Lower lobe of right lung (tissue), 2 donors: ENCODE measurements around the gene SCGB3A1. TPM values are rescaled to one million over a fixed set of nuclear protein-coding genes. Genes with fewer than 3 reads are reported as not detected.

Source experiments
- ATAC-seq, 2 donors: fragments of 200-7000 bp; cut with Tn5 transposase; one replicate each; pipeline ENCODE4 v1.9.1; 2020 to 2022; ENCODE audit warnings: mild to moderate bottlenecking in 2 of 2, moderate library complexity in 2 of 2
- DNase-seq: peaks from one replicate; pipeline ENCODE4 v3.0.0-alpha.2; 2020
- H3K27ac ChIP-seq: fragments of 200-600 bp; one replicate; pipeline ENCODE4 v1.8.0; 2022
- H3K27me3 ChIP-seq: fragments of 200-600 bp; one replicate; pipeline ENCODE4 v1.8.0; 2022; ENCODE audit warnings: low read depth
- H3K36me3 ChIP-seq: fragments of 200-600 bp; one replicate; pipeline ENCODE4 v1.8.0; 2022; ENCODE audit warnings: mild to moderate bottlenecking
- H3K4me1 ChIP-seq: fragments of 200-600 bp; one replicate; pipeline ENCODE4 v1.8.0; 2022
- H3K4me3 ChIP-seq: fragments of 200-600 bp; one replicate; pipeline ENCODE4 v1.8.0; 2022; ENCODE audit warnings: mild to moderate bottlenecking
- H3K9me3 ChIP-seq: fragments of 200-600 bp; one replicate; pipeline ENCODE4 v1.8.0; 2022
- intact Hi-C: fragments of 100-400 bp; cut with DNase I; formaldehyde crosslinking; loops from one replicate; pipeline ENCODE4 v1.11.0; 2022
- long read RNA-seq: library from polyadenylated mRNA; unstranded; transcript quantifications from one replicate; pipeline ENCODE4 v2.0.0, GENCODE V29; 2021
- total RNA-seq: library from RNA; stranded (reverse); fragmentation: NEBNext Ultra II Directional; extraction: Animal tissue kit (Norgen Biotek cat#: 25700); gene quantifications from one replicate; pipeline ENCODE4 v1.2.1, GENCODE V29; 2021
- TF ChIP-seq, protein P1 (sequence below): fragments of 200-600 bp; IDR thresholded peaks from one replicate; pipeline ENCODE4 v1.8.0; 2022; ENCODE audit warnings: antibody characterized with exemption, mild to moderate bottlenecking
- donor health status: DM: no; HTN: yes; CAD: no; lungs with severe emphysema.

SCGB3A1 gene, protein sequence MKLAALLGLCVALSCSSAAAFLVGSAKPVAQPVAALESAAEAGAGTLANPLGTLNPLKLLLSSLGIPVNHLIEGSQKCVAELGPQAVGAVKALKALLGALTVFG
- 1,318 TPM for total RNA-seq
- long read RNA-seq, transcript SCGB3A1-201 (3 exons, 521 nt), result major isoform, 293 of 345 reads
- long read RNA-seq, transcript SCGB3A1-202 (2 exons, 714 nt), result minor isoform, 46 of 345 reads
- long read RNA-seq, partial matches to known transcripts, result 3 of 345 reads
- long read RNA-seq, other reads (novel, unspliced or antisense), result 3 of 345 reads

DNA sequence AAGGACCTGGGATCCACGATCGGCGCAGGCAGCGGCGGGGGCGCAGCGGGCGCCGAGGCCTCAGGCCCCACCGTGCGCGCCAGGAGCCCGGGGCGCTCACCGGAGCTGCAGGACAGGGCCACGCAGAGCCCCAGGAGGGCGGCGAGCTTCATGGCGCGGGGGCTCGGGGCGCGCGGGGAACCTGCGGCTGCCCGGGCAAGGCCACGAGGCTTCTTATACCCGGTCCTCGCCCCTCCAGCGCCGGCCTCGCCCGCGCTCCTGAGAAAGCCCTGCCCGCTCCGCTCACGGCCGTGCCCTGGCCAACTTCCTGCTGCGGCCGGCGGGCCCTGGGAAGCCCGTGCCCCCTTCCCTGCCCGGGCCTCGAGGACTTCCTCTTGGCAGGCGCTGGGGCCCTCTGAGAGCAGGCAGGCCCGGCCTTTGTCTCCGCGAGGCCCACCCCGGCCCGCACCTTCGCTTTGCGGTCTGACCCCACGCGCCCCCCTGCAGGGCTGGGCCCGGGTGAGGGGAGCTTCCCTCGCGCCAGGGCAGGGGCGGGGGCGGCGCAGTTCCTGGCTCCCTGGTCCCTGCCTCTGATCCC is at the start of gene SCGB3A1:
Gene SCGB3A1 (minus strand): TSS at position 189 of the 577 bp plus-strand sequence. CDS start 37 bp downstream, at position 152.
- Histone ChIP-seq H3K27ac (no peak within 1 kb of the TSS), H3K9me3 (no peaks in the 10 kb centered on the region), H3K36me3 (no peaks in the 10 kb centered on the region), H3K27me3 (peaks cover 41% of the 10 kb centered on the region), H3K4me3 (peak within 1 kb of the TSS; percentile 42), H3K4me1 (peaks cover 19% of the 10 kb centered on the region)
- ATAC-seq (peak; percentile 64 to 70), DNase-seq (peak; percentile 74)
- TF ChIP-seq, protein P1, sequence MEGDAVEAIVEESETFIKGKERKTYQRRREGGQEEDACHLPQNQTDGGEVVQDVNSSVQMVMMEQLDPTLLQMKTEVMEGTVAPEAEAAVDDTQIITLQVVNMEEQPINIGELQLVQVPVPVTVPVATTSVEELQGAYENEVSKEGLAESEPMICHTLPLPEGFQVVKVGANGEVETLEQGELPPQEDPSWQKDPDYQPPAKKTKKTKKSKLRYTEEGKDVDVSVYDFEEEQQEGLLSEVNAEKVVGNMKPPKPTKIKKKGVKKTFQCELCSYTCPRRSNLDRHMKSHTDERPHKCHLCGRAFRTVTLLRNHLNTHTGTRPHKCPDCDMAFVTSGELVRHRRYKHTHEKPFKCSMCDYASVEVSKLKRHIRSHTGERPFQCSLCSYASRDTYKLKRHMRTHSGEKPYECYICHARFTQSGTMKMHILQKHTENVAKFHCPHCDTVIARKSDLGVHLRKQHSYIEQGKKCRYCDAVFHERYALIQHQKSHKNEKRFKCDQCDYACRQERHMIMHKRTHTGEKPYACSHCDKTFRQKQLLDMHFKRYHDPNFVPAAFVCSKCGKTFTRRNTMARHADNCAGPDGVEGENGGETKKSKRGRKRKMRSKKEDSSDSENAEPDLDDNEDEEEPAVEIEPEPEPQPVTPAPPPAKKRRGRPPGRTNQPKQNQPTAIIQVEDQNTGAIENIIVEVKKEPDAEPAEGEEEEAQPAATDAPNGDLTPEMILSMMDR, result no peak
- intact Hi-C loops, result no loop called here

DNA sequence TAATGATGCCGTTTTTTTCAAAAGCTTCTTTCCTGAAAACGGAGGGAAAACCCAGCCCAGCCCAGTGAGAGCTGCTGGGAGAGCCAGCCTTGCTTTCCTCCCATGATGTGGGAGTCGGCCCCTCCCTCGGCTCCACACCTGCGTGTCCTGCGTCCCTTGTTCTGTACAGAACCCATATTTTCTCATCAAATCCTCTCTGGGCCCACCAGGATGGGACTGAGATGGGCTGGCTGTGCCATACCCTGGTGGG is 49.2 kb upstream of the SCGB3A1 start:
- TF ChIP-seq, protein P1, result no peak
- Histone ChIP-seq H3K4me1 (no peaks in the 10 kb centered on the region), H3K36me3 (no peaks in the 10 kb centered on the region), H3K27me3 (no peaks in the 10 kb centered on the region), H3K27ac (peak overlapping the region; percentile 27), H3K9me3 (no peaks in the 10 kb centered on the region), H3K4me3 (no peak overlapping the region)
- ATAC-seq, result no peak
- no peak for DNase-seq
- intact Hi-C loops, result no loop called here

DNA sequence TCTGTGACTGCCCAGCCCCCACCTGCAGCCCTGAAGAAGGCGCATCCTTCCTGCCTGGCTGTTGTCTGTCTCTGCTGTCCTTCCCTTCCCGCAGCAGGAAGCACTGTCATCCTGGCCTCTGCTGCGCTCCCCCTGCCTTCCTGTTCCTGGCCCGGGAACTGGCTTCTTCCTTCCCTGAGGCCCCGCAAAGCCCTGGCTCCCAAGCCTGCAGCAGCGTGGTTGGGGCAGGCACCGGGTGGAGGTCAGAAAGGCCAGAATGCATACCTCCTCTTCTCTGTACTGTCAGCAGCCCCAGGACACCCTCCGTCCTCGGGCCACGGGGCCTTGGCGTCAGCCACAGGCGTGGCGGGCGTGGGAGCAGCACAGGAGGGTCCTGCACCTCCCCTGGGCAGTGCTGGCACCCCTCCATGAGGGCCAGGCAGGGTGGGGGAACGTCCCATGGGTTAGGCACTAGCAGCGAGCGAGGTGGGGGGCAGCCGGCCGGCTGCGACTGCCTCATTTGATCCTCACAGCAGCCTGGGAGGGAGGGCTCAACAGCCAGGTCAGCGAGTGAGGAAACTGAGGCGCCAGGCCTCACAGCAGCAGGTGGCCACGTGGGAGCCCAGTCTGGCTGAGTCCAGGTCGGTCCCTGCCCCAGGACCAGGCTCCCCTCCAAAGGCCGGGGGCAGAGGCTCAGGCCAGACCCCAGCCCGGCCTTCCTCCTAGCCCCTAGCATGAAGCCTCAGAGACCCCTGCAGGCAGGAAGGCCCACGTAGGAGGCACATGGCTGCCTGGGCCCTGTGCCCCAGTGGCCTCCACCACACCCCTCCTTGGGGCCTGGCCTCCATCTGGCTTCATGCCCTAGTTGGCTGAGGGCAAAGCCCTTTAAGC is 48.7 kb upstream of the SCGB3A1 start:
- no peak for DNase-seq
- Histone ChIP-seq H3K27me3 (no peaks in the 10 kb centered on the region), H3K27ac (peak overlapping the region; percentile 27), H3K36me3 (no peaks in the 10 kb centered on the region), H3K9me3 (no peaks in the 10 kb centered on the region), H3K4me1 (no peaks in the 10 kb centered on the region), H3K4me3 (no peak overlapping the region)
- peak; percentile 43 to 52 for ATAC-seq
- TF ChIP-seq, protein P1, result no peak
- intact Hi-C loops, result no loop called here

DNA sequence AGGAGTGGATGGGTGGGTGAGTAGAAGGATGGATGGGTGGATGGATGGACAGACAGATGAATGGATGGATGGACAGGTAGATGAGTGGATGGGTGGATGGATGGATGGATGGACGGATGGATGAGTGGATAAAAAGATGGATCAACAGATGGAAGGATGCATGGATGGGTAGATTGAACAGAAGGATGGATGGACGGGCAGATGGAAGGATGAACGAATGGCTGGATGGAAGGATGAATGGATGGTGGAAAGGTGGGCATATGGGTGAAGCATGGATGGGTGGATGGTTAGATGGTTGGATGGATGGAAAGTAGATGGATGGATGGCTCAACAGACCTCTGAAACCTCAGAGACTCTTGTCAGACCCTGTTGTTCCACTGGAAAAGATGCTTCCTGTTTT is 48.0 kb upstream of the SCGB3A1 start:
- H3K27ac ChIP-seq, result no peak overlapping the region
- no peak for ATAC-seq
- intact Hi-C loops, result no loop called here

DNA sequence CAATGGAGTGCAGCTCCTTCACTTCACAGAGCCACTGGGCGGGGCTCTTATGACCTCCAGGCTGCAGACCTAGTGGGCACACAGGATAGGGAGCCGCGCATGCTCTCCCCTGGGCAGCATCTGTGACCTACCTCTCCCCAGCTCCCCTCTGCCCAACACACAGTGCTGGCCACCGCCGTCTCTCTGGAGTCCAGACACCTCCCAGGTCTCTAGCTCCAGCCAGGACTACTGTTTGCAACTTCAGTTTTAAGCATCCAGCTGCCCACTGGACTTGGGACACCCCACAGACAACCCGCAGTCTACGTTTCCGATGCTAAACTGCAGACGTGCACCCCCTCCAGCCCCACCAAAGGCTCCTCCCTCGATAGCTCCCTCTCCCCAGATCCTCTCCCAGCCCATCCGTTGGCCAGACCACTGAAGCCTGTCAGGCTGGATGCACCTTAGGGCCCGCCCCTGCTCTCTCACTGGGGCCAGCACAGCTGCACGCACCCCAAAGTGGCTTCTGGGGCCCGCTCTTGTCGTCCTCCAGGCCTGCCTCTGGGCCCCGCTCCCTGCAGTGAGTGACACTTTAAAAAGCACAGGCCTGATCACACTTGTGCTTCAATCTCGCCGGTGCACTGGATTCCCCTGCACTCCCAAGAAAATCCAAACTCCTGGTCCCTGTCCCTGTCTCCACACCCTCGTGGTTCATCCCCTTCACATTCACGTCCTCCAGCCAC is 46.8 kb upstream of the SCGB3A1 start:
- Histone ChIP-seq H3K27ac (no peak overlapping the region), H3K4me1 (no peaks in the 10 kb centered on the region), H3K9me3 (no peaks in the 10 kb centered on the region), H3K27me3 (no peaks in the 10 kb centered on the region), H3K4me3 (no peak overlapping the region), H3K36me3 (no peaks in the 10 kb centered on the region)
- TF ChIP-seq, protein P1, result no peak
- DNase-seq, result peak; percentile 34
- intact Hi-C loops, result no loop called here
- ATAC-seq, result no peak

More for the DNA sequence above, 48.0 kb upstream of the SCGB3A1 start:
- H3K4me1 ChIP-seq, result no peaks in the 10 kb centered on the region
- no peaks in the 10 kb centered on the region for H3K9me3 ChIP-seq
- no peak overlapping the region for H3K4me3 ChIP-seq
- TF ChIP-seq, protein P1, result no peak
- no peaks in the 10 kb centered on the region for H3K36me3 ChIP-seq
- H3K27me3 ChIP-seq, result no peaks in the 10 kb centered on the region
- DNase-seq, result no peak
